ENCODE results near the gene RPS28.
"Not testable (repeated sequence)": the region's sequence is repeated elsewhere in the genome, so short reads cannot be mapped to it uniquely, and the experiment has no call there.

Gene RPS28

GRCh38 chr19:8342684-8343482, 21.6 kb downstream of the RPS28 start, which contains the start of gene KANK3:
KANK3 (minus strand) TSS chr19:8343262; CDS start chr19:8337828, 5,434 bp downstream.
- peak; percentile 82 to 91 for DNase-seq (ENCODE audit: low read depth in 2 of 2)

- DNase-seq (ENCODE audit: low read depth in 2 of 2), result no peak
Observed at GRCh38 chr19:8343483-8343844, 22.2 kb downstream of the RPS28 start.

DNA sequence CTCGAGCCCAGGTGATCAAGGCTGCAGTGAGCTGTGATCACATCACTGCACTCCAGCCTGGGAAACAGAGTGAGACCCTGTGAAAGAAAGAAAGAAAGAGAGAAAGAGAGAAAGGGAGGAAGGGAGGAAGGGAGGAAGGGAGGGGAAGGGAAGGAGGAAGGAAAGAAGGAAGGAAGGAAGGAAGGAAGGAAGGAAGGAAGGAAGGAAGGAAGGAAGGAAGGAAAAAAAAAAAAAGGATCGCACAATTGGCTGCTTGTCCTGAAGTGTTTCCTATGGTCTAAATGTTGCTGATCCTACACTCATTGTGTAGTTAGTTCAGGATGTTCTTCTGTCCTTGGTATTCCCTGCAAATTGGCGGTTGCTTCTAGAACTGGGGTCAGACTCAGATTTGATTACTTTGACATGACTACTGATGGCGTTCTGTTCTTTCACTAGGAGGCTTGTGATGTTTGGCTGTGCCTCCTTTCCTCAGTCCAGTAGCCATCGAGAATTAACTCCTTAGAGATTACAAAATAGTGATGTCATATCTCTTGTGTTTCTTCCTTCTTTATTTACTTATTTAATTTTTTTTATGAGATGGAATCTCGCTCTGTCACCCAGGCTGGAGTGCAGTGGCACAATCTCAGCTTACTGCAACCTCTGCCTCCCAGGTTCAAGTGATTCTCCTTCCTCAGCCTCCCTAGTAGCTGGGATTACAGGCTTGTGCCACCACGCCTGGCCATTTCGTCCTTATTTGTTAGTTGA, 28.5 kb downstream of the RPS28 start:
- DNase-seq (ENCODE audit: low read depth in 2 of 2), result not testable (repeated sequence)

DNA sequence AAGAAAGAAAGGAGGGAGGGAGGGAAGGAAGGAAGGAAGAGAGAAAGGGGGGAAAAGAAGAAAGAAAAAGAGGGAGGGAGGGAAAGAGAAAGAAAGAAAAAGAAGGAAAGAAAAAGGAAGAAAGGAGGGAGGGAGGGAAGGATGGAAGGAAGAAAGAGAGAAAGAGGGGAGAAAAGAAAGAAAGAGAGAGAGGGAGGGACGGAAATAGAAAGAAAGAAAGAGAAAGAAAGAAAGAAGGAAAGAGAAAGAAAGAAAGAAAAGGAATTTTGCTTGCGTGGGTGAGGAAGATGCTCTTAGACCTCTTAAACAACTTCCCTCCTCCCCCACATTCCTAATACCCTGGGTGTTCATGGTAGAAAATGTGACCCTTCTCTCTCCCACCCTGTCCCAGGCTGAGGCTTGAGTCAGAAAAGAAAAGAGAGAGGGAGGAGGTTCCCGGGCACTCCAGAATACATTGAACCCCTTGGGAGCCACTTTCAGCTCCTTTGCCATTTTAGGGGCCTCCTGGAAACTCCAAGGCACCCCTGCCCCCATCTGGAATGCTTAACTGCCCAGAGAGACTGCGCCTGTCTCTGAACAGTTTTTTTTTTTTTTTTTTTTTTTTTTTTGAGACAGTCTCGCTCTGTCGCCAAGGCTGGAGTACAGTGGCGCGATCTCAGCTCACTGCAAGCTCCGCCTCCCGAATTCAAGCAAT, 31.0 kb downstream of the RPS28 start:
- no peak for DNase-seq (ENCODE audit: low read depth in 2 of 2)

- DNase-seq (ENCODE audit: low read depth in 2 of 2), result not testable (repeated sequence)
Observed at GRCh38 chr19:8352845-8353244, 31.5 kb downstream of the RPS28 start.

- DNase-seq (ENCODE audit: low read depth in 2 of 2), result no peak
Observed at GRCh38 chr19:8355631-8356402, 34.5 kb downstream of the RPS28 start.

GRCh38 chr19:8357007-8357521, 35.8 kb downstream of the RPS28 start:
- no peak for DNase-seq (ENCODE audit: low read depth in 2 of 2)

- DNase-seq (ENCODE audit: low read depth in 2 of 2), result no peak
Observed at GRCh38 chr19:8358948-8359347, 37.7 kb downstream of the RPS28 start.

GRCh38 chr19:8360196-8360595, 38.9 kb downstream of the RPS28 start:
- DNase-seq (ENCODE audit: low read depth in 2 of 2), result no peak

GRCh38 chr19:8361921-8362793, 40.9 kb downstream of the RPS28 start:
- DNase-seq (ENCODE audit: low read depth in 2 of 2), result no peak

DNA sequence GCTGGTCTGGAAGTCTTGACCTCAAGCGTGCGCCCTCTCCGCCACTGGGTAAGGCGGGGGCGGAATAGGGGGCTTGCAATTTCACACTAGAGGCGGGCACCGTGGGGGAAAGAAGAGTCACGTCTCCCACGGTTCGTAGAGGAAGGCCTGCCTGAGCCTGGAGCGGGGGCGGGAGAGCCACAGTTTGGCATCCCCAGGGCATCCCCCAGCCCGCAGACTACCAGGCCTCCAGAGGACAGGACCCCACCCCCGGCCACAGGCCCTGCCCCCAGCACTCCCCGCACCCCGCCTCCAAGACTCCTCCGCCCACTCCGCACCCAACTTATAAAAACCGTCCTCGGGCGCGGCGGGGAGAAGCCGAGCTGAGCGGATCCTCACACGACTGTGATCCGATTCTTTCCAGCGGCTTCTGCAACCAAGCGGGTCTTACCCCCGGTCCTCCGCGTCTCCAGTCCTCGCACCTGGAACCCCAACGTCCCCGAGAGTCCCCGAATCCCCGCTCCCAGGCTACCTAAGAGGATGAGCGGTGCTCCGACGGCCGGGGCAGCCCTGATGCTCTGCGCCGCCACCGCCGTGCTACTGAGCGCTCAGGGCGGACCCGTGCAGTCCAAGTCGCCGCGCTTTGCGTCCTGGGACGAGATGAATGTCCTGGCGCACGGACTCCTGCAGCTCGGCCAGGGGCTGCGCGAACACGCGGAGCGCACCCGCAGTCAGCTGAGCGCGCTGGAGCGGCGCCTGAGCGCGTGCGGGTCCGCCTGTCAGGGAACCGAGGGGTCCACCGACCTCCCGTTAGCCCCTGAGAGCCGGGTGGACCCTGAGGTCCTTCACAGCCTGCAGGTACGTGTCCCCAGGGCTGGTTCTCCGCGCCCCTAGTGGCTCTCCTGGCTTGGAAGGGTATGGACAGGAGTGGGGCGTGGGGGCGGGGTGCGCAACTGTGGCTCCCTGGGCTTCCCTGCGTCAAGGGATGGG, 42.8 kb downstream of the RPS28 start, which contains the start of gene ANGPTL4:
Gene ANGPTL4, plus strand, starts transcription at position 353 of the 969 bp plus-strand sequence. Its CDS starts 167 bp downstream, at position 520.
- peak; percentile 51 to 53 for DNase-seq (ENCODE audit: low read depth in 2 of 2)

- DNase-seq (ENCODE audit: low read depth in 2 of 2), result no peak
Observed at GRCh38 chr19:8366121-8366581, 44.9 kb downstream of the RPS28 start.

GRCh38 chr19:8366961-8367326, 45.6 kb downstream of the RPS28 start:
- DNase-seq (ENCODE audit: low read depth in 2 of 2), result no peak

GRCh38 chr19:8367327-8368001, 46.2 kb downstream of the RPS28 start:
- no peak for DNase-seq (ENCODE audit: low read depth in 2 of 2)

DNA sequence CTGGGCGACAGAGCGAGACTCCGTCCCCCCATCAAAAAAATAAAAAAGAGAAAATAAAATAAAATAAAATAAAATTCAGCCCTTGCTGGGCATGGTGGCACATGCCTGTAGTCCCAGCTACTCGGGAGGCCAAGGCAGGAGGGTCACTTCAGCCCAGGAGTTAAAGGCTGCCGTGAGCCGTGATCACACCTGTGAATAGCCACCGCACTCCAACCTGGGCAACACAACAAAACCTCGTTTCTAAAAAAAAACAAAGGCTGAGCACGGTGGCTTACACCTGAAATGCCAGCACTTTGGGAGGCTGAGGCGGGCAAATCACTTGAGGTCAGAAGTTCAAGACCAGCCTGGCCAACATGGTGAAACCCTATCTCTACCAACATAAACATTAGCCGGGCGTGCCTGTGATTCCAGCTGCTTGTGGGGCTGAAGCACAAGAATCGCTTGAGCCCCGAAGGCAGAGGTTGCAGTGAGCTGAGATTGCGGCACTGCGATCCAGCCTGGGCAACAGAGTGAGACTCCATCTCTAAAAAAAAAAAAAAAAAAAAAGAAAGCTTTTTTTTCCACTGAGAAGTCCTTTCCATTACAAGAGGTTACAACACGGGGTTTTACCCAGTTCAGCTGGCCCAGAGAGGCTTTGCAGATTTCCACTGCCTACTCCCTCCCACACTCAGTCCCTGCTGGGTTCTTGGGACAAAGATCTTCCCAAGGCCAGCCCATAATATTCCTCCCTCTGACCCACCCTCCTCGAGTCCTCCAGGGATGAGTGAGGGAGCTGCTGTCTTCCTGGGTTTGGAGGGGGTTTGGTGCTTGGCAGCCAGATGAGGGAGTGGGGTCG, 49.1 kb downstream of the RPS28 start:
- DNase-seq (ENCODE audit: low read depth in 2 of 2), result no peak

DNA sequence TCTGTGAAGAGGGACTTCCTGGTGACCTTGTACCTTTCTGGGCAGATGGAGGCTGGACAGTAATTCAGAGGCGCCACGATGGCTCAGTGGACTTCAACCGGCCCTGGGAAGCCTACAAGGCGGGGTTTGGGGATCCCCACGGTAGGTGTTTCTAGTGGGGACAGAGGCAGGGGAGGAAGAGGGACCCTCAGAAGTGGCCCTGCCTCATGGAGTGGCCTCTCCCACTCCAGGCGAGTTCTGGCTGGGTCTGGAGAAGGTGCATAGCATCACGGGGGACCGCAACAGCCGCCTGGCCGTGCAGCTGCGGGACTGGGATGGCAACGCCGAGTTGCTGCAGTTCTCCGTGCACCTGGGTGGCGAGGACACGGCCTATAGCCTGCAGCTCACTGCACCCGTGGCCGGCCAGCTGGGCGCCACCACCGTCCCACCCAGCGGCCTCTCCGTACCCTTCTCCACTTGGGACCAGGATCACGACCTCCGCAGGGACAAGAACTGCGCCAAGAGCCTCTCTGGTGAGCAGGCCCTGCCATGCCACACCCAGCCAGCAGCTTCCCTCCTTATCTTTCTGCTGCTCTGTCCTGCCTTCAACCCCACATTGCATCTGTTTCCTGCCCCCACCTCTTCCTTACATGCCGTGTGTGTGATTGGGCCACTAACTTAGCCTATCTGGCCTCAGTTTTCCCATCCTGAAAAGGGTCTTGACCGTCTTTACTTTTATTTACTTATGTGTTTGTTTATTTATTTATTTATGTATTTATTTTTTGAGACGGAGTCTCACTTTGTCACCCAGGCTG, 49.9 kb downstream of the RPS28 start:
- DNase-seq (ENCODE audit: low read depth in 2 of 2), result no peak
